Upper lobe of left lung (tissue), 6 donors: Measurements from ENCODE around the gene NDUFV2. TPM values are rescaled to one million over a fixed set of nuclear protein-coding genes. Genes with fewer than 3 reads are reported as not detected.

ENCODE experiments used
- ATAC-seq, 2 donors: fragments of 200-7000 bp; cut with Tn5 transposase; one replicate each; pipeline ENCODE4 v1.9.1; 2022; ENCODE audit warnings: mild to moderate bottlenecking in 2 of 2, moderate library complexity in 2 of 2; ENCODE audit not compliant: low FRiP score in 2 of 2
- DNase-seq, 2 donors: peaks; one replicate each; pipeline ENCODE4 v3.0.0-alpha.2; 2019 to 2020
- H3K27ac ChIP-seq, 4 donors: fragments of 200-600 bp; sonication (generic); one replicate each; pipeline ENCODE4 v1.5.1; 2016 to 2019
- H3K27me3 ChIP-seq, 4 donors: fragments of 200-600 bp; sonication (generic); one replicate each; pipeline ENCODE4 v1.5.1; 2017 to 2019
- H3K36me3 ChIP-seq, 4 donors: fragments of 200-600 bp; sonication (generic); one replicate each; pipeline ENCODE4 v1.5.1; 2016 to 2019
- H3K4me1 ChIP-seq, 4 donors: fragments of 200-600 bp; sonication (generic); one replicate each; pipeline ENCODE4 v1.5.1; 2018 to 2019
- H3K4me3 ChIP-seq, 4 donors: fragments of 200-600 bp; sonication (generic); one replicate each; pipeline ENCODE4 v1.5.1; 2017 to 2019; ENCODE audit warnings: mild to moderate bottlenecking in 2 of 4, moderate library complexity in 1 of 4
- H3K9me3 ChIP-seq, 4 donors: fragments of 200-600 bp; sonication (generic); one replicate each; pipeline ENCODE4 v1.5.1; 2018 to 2019
- EP300 ChIP-seq, 4 donors: sonication (generic); formaldehyde crosslinking; IDR thresholded peaks; one replicate each; pipeline ENCODE4 v1.5.1; 2017; ENCODE audit warnings: antibody characterized with exemption in 4 of 4, control low read depth in 2 of 4
- POLR2A ChIP-seq, 4 donors: fragments of 450-650 bp; IDR thresholded peaks; one replicate each; pipeline ENCODE4 v1.5.1; 2016 to 2017; ENCODE audit warnings: antibody characterized with exemption in 4 of 4, mild to moderate bottlenecking in 2 of 4
- POLR2AphosphoS5 ChIP-seq, 2 donors: sonication (generic); formaldehyde crosslinking; IDR thresholded peaks; one replicate each; pipeline ENCODE4 v1.5.1; 2017; ENCODE audit warnings: antibody characterized with exemption in 2 of 2
- whole genome bisulfite sequencing, 2 donors: methylation state at CpG; one replicate each; pipeline ENCODE4 v1.1.5; 2017 to 2018; 5-methylcytosine and 5-hydroxymethylcytosine counted together
- total RNA-seq, 6 donors: library from RNA; depleted of rRNA in 4 of 6; stranded (reverse); fragments of >200 nt in 4 of 6; gene quantifications; one replicate each; pipeline versions ENCODE4 v1.1.0 to v1.2.1, GENCODE V29; 2016 to 2021
- TF ChIP-seq, protein P1 (sequence below), 6 experiments: fragments of 450-650 bp in 4 of 6; fragments of 200-600 bp in 2 of 6; sonication (generic) in 2 of 6; IDR thresholded peaks; one replicate each; pipeline ENCODE4 v1.5.1; 2016 to 2019; ENCODE audit warnings: antibody characterized with exemption in 6 of 6
- donor health status: DM: no; HTN: no; CAD: no; lungs with moderate emphysema.
- donor health status: DM: no; HTN: yes; CAD: no; lungs with severe emphysema.

NDUFV2 gene
- total RNA-seq, 6 donors from 2014 or later = 45.3 to 154 (median 113) TPM

DNA sequence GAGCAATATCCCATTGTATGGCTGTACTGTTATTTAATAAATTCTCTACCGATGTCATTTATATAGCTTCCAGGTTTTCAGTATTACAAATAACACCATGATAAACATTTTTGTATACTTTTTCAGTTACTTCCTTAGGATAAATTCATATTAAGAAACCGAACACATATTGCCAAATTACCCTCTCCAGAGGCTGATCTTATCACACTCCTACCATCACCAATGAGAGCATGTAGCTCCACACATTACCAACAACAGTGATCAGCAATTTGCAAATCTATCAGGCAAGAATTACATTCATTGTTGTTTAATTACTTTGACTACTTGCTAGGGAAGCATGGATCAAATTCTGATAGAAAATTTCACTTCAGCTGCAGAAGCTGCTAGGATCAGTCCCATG is 5.8 kb upstream of the NDUFV2 start:
- Histone ChIP-seq H3K27ac (no peak overlapping the region), H3K9me3 (no peaks in the 10 kb centered on the region), H3K27me3 (no peaks in the 10 kb centered on the region), H3K36me3 (no peaks in the 10 kb centered on the region), H3K4me3 (no peak overlapping the region), H3K4me1 (peaks cover 4 to 26% (median 11%) of the 10 kb centered on the region in 4 donors)
- no peak for DNase-seq
- TF ChIP-seq EP300 (IDR thresholded peaks at IDR 0.05) (no peak), POLR2A (IDR thresholded peaks at IDR 0.05) (no peak), POLR2AphosphoS5 (IDR thresholded peaks at IDR 0.05) (no peak)
- TF ChIP-seq, protein P1, sequence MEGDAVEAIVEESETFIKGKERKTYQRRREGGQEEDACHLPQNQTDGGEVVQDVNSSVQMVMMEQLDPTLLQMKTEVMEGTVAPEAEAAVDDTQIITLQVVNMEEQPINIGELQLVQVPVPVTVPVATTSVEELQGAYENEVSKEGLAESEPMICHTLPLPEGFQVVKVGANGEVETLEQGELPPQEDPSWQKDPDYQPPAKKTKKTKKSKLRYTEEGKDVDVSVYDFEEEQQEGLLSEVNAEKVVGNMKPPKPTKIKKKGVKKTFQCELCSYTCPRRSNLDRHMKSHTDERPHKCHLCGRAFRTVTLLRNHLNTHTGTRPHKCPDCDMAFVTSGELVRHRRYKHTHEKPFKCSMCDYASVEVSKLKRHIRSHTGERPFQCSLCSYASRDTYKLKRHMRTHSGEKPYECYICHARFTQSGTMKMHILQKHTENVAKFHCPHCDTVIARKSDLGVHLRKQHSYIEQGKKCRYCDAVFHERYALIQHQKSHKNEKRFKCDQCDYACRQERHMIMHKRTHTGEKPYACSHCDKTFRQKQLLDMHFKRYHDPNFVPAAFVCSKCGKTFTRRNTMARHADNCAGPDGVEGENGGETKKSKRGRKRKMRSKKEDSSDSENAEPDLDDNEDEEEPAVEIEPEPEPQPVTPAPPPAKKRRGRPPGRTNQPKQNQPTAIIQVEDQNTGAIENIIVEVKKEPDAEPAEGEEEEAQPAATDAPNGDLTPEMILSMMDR (IDR thresholded peaks at IDR 0.05) = no peak
- ATAC-seq = no peak
- WGBS, 2 donors = 67 to 74% methylated on average over 2 of the region's 2 CpGs

DNA sequence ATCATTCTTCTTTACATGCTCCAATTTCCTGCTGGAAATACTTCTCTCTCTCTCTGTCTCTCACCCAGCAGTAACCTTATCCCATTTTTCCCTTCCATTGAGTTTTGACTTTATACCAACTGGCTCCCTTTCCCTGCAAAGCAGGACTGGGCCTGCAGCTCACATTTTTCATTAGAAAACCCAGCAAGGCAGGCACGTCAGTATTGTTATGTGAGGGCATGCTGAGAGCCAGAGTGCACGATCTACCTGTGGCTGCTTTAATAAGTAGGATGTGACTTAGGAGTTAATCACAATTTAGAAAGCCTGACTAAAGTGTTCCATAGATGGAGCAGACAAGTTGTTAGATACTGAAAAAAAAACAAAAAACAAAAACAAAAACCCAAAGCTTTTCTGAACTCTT is 5.2 kb upstream of the NDUFV2 start:
- TF ChIP-seq POLR2AphosphoS5 (IDR thresholded peaks at IDR 0.05) (no peak), EP300 (IDR thresholded peaks at IDR 0.05) (no peak), POLR2A (IDR thresholded peaks at IDR 0.05) (no peak)
- TF ChIP-seq, protein P1 (IDR thresholded peaks at IDR 0.05) = no peak
- no peak overlapping the region for H3K4me3 ChIP-seq
- 77 to 79% methylated on average over 2 of the region's 2 CpGs for WGBS, 2 donors
- ATAC-seq (no peak), DNase-seq (no peak)
- no peaks in the 10 kb centered on the region for H3K9me3 ChIP-seq
- no peaks in the 10 kb centered on the region for H3K36me3 ChIP-seq
- H3K27me3 ChIP-seq = no peaks in the 10 kb centered on the region
- H3K27ac ChIP-seq = no peak overlapping the region
- peaks cover 4 to 25% (median 11%) of the 10 kb centered on the region in 4 donors for H3K4me1 ChIP-seq

DNA sequence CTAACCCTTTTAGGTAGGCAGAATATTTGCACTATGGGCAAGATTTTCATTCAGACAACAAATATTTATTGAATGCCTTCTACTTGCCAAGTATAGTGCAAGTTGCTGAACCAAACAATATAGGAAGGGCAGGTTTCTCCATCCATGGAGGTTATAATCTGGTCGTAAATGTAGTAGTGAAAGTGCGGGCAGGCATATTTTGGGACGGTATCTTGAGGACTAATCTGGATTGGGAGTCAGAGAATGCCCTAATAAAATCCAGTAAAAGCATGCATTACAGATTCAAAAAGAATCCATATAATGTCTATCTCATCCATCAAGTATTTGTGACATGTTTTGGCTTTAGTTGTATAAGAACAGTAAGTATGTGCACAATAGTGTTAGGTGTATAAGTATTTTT is 1.7 kb upstream of the NDUFV2 start:
- no peaks in the 10 kb centered on the region for H3K9me3 ChIP-seq
- DNase-seq (no peak), ATAC-seq (no peak)
- H3K4me1 ChIP-seq = peaks cover 24 to 28% (median 25%) of the 10 kb centered on the region in 4 donors
- TF ChIP-seq EP300 (IDR thresholded peaks at IDR 0.05) = no peak
- TF ChIP-seq POLR2A (IDR thresholded peaks at IDR 0.05) = no peak
- no peak for TF ChIP-seq POLR2AphosphoS5 (IDR thresholded peaks at IDR 0.05)
- TF ChIP-seq, protein P1 (IDR thresholded peaks at IDR 0.05) = no peak
- peaks cover 0 to 3% (median 0%) of the 10 kb centered on the region in 4 donors for H3K36me3 ChIP-seq
- H3K27me3 ChIP-seq = no peaks in the 10 kb centered on the region
- WGBS, 2 donors = 99% methylated on average over 3 of the region's 3 CpGs
- peak overlapping the region in 1 of 4 donors; percentile 98 for H3K27ac ChIP-seq
- no peak overlapping the region for H3K4me3 ChIP-seq

DNA sequence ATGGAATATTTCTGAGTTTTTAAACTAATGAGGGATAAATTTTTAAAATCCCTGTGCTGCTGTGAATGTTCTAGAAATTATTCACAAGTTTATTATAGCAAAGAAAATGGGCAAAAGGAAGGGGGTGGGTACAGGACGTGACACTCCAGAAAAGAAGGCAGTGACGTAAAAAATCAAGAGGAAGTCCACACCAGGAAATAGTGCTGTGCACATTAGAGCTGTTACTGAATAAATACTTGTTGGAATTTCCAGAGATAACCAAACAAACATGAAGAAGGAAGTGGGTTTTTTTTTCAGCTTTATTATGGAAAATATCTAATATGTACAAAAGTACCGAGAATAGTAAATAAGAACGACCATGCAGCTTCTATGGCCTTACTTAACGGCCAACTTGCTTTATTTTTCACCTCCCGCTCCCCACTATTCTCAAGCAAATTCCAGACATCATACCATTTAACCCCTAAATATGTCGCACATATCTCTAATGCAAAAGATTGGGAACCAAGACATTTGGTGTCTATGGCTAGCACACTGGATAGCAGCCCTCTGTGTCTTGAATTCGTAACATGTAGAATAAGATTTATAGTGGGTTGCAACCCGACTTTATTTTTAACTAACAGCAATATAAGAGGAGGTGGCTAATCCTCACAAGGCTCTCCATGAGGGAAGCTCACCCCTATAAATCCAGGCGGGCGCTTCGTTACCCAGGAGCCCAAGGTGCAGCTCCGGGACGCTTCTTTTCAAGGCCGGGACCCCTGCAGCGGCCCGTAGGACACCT is 580 bp upstream of the NDUFV2 start:
- Histone ChIP-seq H3K4me3 (peak overlapping the region; percentile 53 to 70 (median 62)), H3K27me3 (no peaks in the 10 kb centered on the region), H3K4me1 (peaks cover 35 to 39% (median 35%) of the 10 kb centered on the region in 4 donors), H3K9me3 (no peaks in the 10 kb centered on the region), H3K36me3 (peaks cover 0 to 3% (median 0%) of the 10 kb centered on the region in 4 donors), H3K27ac (peak overlapping the region; percentile 94 to 98 (median 96))
- WGBS, 2 donors = 0% methylated on average over 9 to 17 of the region's 17 CpGs
- DNase-seq = peak in 1 of 2 donors; percentile 40
- TF ChIP-seq POLR2AphosphoS5 (IDR thresholded peaks at IDR 0.05) = peak in 1 of 2 donors; percentile 53
- TF ChIP-seq, protein P1 (IDR thresholded peaks at IDR 0.05) = peak in 1 of 6 experiments; percentile 5
- no peak for TF ChIP-seq POLR2A (IDR thresholded peaks at IDR 0.05)
- peak in 2 of 4 donors; percentile 60 to 61 for TF ChIP-seq EP300 (IDR thresholded peaks at IDR 0.05)
- ATAC-seq = peak; percentile 68 to 79
